Suprapubic skin (tissue), 4 donors: ENCODE measurements around the gene EHBP1L1. TPM values are rescaled to one million over a fixed set of nuclear protein-coding genes. Genes with fewer than 3 reads are reported as not detected.
A peak's percentile ranks its signal among the peaks of the same experiment; 100 is the strongest.

Source experiments
- DNase-seq, 2 donors: peaks; one replicate each; pipeline ENCODE4 v3.0.0-alpha.2; 2019; ENCODE audit warnings: low spot score in 2 of 2
- H3K27ac ChIP-seq: fragments of 200-600 bp; sonication (generic); one replicate; pipeline ENCODE4 v1.5.1; 2019
- H3K27me3 ChIP-seq: fragments of 200-600 bp; sonication (generic); one replicate; pipeline ENCODE4 v1.5.1; 2019
- H3K36me3 ChIP-seq: fragments of 200-600 bp; sonication (generic); one replicate; pipeline ENCODE4 v1.5.1; 2019
- H3K4me1 ChIP-seq: fragments of 200-600 bp; sonication (generic); one replicate; pipeline ENCODE4 v1.5.1; 2019
- H3K4me3 ChIP-seq: fragments of 200-600 bp; sonication (generic); one replicate; pipeline ENCODE4 v1.5.1; 2019; ENCODE audit warnings: mild to moderate bottlenecking
- H3K9me3 ChIP-seq: fragments of 200-600 bp; sonication (generic); one replicate; pipeline ENCODE4 v1.5.1; 2019
- CTCF ChIP-seq, 2 donors: fragments of 200-600 bp in 1 of 2; fragments of 450-650 bp in 1 of 2; sonication (generic) in 1 of 2; IDR thresholded peaks; one replicate each; pipeline ENCODE4 v1.5.1; 2016 to 2019; ENCODE audit warnings: antibody characterized with exemption in 2 of 2, mild to moderate bottlenecking in 1 of 2, moderate library complexity in 1 of 2
- EP300 ChIP-seq: sonication (generic); formaldehyde crosslinking; IDR thresholded peaks from one replicate; pipeline ENCODE4 v1.6.1; 2017; ENCODE audit warnings: antibody characterized with exemption
- POLR2A ChIP-seq, 2 donors: fragments of 450-650 bp; IDR thresholded peaks; one replicate each; pipeline ENCODE4 v1.6.1; 2017; ENCODE audit warnings: antibody characterized with exemption in 2 of 2, mild to moderate bottlenecking in 2 of 2, moderate library complexity in 2 of 2
- POLR2AphosphoS5 ChIP-seq, 3 donors: sonication (generic); formaldehyde crosslinking; IDR thresholded peaks; one replicate each; pipeline ENCODE4 v1.6.1; 2017; ENCODE audit warnings: antibody characterized with exemption in 3 of 3
- WGBS: methylation state at CpG from one replicate; pipeline ENCODE4 v1.1.5; 2018; 5-methylcytosine and 5-hydroxymethylcytosine counted together
- total RNA-seq, 4 donors: library from RNA; depleted of rRNA; stranded (reverse); fragments of >200 nt; gene quantifications; one replicate each; pipeline ENCODE4 v1.1.0, GENCODE V29; 2016

Gene EHBP1L1
- total RNA-seq, 4 donors from 2014 or later, result 40.3 to 150 (median 56.2) TPM

GRCh38 chr11:65598258-65598699, 22.4 kb downstream of the EHBP1L1 start:
- Histone ChIP-seq H3K9me3 (no peaks in the 10 kb centered on the region), H3K27ac (no peak overlapping the region), H3K36me3 (peaks cover 53% of the 10 kb centered on the region), H3K27me3 (no peaks in the 10 kb centered on the region), H3K4me1 (peaks cover 32% of the 10 kb centered on the region), H3K4me3 (no peak overlapping the region)
- no peak for DNase-seq
- no peak for TF ChIP-seq POLR2A (IDR thresholded peaks at IDR 0.05)
- TF ChIP-seq POLR2AphosphoS5 (IDR thresholded peaks at IDR 0.05), result no peak
- TF ChIP-seq EP300, result no peak
- TF ChIP-seq CTCF (IDR thresholded peaks at IDR 0.05), result no peak
- 90% methylated on average over 14 of the region's 16 CpGs for WGBS

- Histone ChIP-seq H3K9me3 (no peaks in the 10 kb centered on the region), H3K36me3 (peaks cover 64% of the 10 kb centered on the region), H3K27me3 (no peaks in the 10 kb centered on the region), H3K27ac (no peak overlapping the region), H3K4me1 (peaks cover 21% of the 10 kb centered on the region), H3K4me3 (no peak overlapping the region)
- TF ChIP-seq CTCF (IDR thresholded peaks at IDR 0.05) (no peak), POLR2AphosphoS5 (IDR thresholded peaks at IDR 0.05) (no peak), EP300 (no peak), POLR2A (IDR thresholded peaks at IDR 0.05) (no peak)
- DNase-seq, result no peak
- WGBS, result 84% methylated on average over 45 of the region's 49 CpGs
These were observed 23.5 kb downstream of the EHBP1L1 start for GRCh38 chr11:65599216-65599954.

- TF ChIP-seq CTCF (IDR thresholded peaks at IDR 0.05) (no peak), POLR2AphosphoS5 (IDR thresholded peaks at IDR 0.05) (no peak), EP300 (no peak), POLR2A (IDR thresholded peaks at IDR 0.05) (no peak)
- no peak overlapping the region for H3K27ac ChIP-seq
- H3K9me3 ChIP-seq, result no peaks in the 10 kb centered on the region
- 96% methylated on average over 6 of the region's 6 CpGs for WGBS
- no peaks in the 10 kb centered on the region for H3K27me3 ChIP-seq
- H3K36me3 ChIP-seq, result peaks cover 70% of the 10 kb centered on the region
- DNase-seq, result no peak
- H3K4me1 ChIP-seq, result peaks cover 15% of the 10 kb centered on the region
- no peak overlapping the region for H3K4me3 ChIP-seq
These were observed 24.0 kb downstream of the EHBP1L1 start for GRCh38 chr11:65599955-65600246.

- DNase-seq, result no peak
- Histone ChIP-seq H3K9me3 (no peaks in the 10 kb centered on the region), H3K36me3 (peaks cover 64% of the 10 kb centered on the region), H3K4me1 (peaks cover 19% of the 10 kb centered on the region), H3K4me3 (no peak overlapping the region), H3K27ac (no peak overlapping the region), H3K27me3 (no peaks in the 10 kb centered on the region)
- WGBS, result 100% methylated on average over 1 of the region's 1 CpG
- no peak for TF ChIP-seq POLR2A (IDR thresholded peaks at IDR 0.05)
- no peak for TF ChIP-seq EP300
- no peak for TF ChIP-seq CTCF (IDR thresholded peaks at IDR 0.05)
- no peak for TF ChIP-seq POLR2AphosphoS5 (IDR thresholded peaks at IDR 0.05)
These were observed 28.4 kb downstream of the EHBP1L1 start for GRCh38 chr11:65604258-65604657.

GRCh38 chr11:65606876-65607613, 31.2 kb downstream of the EHBP1L1 start:
- Histone ChIP-seq H3K27ac (peak overlapping the region; percentile 50), H3K27me3 (no peaks in the 10 kb centered on the region), H3K9me3 (no peaks in the 10 kb centered on the region), H3K4me1 (peaks cover 47% of the 10 kb centered on the region), H3K4me3 (peak overlapping the region; percentile 42), H3K36me3 (peaks cover 53% of the 10 kb centered on the region)
- TF ChIP-seq POLR2A (IDR thresholded peaks at IDR 0.05) (no peak), CTCF (IDR thresholded peaks at IDR 0.05) (no peak), POLR2AphosphoS5 (IDR thresholded peaks at IDR 0.05) (peak in 2 of 3 donors; percentile 23 to 56)
- DNase-seq, result peak; percentile 95 to 97
- WGBS, result 32% methylated on average over 24 of the region's 67 CpGs
